K562 (cell line): Measurements from ENCODE around the gene MEIS2. TPM values are rescaled to one million over a fixed set of nuclear protein-coding genes. Genes with fewer than 3 reads are reported as not detected.

Experiments used
- ATAC-seq: fragments of 200-7000 bp; cut with Tn5 transposase; 3 replicates; pipeline ENCODE4 v1.9.1; 2020; ENCODE audit warnings: moderate library complexity
- BruUV-seq: library from RNA; stranded (reverse); fragments of 400-500 nt; replicated peaks from 2 replicates; lab custom pipeline; 2021; lab: Mats Ljungman, UMichigan
- CTCF ChIA-PET: fragments of 300-600 bp; formaldehyde crosslinking; extraction: SDS; loops from one replicate; lab custom pipeline; 2021; ENCODE audit warnings: low intra/inter-chr PET ratio; lab: Yijun Ruan, JAX
- POLR2A ChIA-PET: fragments of 300-600, 350-650 bp; sonication (Branson Sonifier 250); formaldehyde crosslinking; extraction: SDS; loops from one replicate; lab custom pipeline; 2021; ENCODE audit warnings: antibody characterized with exemption, inconsistent platforms; lab: Yijun Ruan, JAX
- DNase-seq, 4 experiments: peaks; one replicate each; pipeline versions ENCODE4 v3.0.0 to v3.0.0-alpha.2; 2011 to 2018; ENCODE audit warnings: low spot score in 3 of 4, mixed read lengths in 3 of 4; ENCODE audit errors: extremely low read depth in 1 of 4
- FAIRE-seq: peaks from 2 replicates; lab custom pipeline; 2011; peaks lifted over from hg19 to GRCh38; lab: Jason Lieb, UNC
- H2AFZ ChIP-seq: 2 replicates; pipeline ENCODE4 v1.6.0; 2011; ENCODE audit warnings: low read depth, low read length, control low read depth, inconsistent platforms
- H3K27ac ChIP-seq: fragments of 200-600 bp; 3 replicates; pipeline ENCODE4 v1.8.0; 2011; ENCODE audit warnings: low read depth, mild to moderate bottlenecking, control low read depth, inconsistent platforms, low read length, moderate library complexity, mixed read lengths; ENCODE audit errors: extremely low read depth
- H3K27me3 ChIP-seq, 2 experiments: fragments of 300-600 bp in 1 of 2; 2 replicates in 1 of 2; 3 replicates in 1 of 2; pipeline versions ENCODE4 v1.6.0 to v1.8.0; 2011; ENCODE audit warnings: inconsistent platforms in 2 of 2, low read length in 2 of 2, mild to moderate bottlenecking in 1 of 2, mixed read lengths in 1 of 2, moderate library complexity in 1 of 2; ENCODE audit not compliant: control insufficient read depth in 2 of 2, insufficient read depth in 2 of 2
- H3K36me3 ChIP-seq: fragments of 300-600 bp; 3 replicates; pipeline ENCODE4 v1.8.0; 2011; ENCODE audit warnings: mild to moderate bottlenecking, low read length, inconsistent platforms; ENCODE audit not compliant: control insufficient read depth, insufficient read depth
- H3K4me1 ChIP-seq, 2 experiments: fragments of 200-600 bp in 1 of 2; replicated peaks in 1 of 2; 2 replicates in 1 of 2; 3 replicates in 1 of 2; pipeline versions ENCODE4 v1.5.1 to v1.8.0; 2011; ENCODE audit warnings: inconsistent platforms in 2 of 2, low read length in 2 of 2, mild to moderate bottlenecking in 1 of 2, mixed read lengths in 1 of 2, moderate library complexity in 1 of 2; ENCODE audit not compliant: control insufficient read depth in 2 of 2, insufficient read depth in 2 of 2
- H3K4me2 ChIP-seq: 2 replicates; pipeline ENCODE4 v1.6.1; 2011; ENCODE audit warnings: low read length, control low read depth, inconsistent platforms, mixed read lengths; ENCODE audit not compliant: insufficient read depth
- H3K4me3 ChIP-seq: fragments of 200-600 bp; sonication (generic), shearing (Covaris generic); 2 replicates; pipeline ENCODE4 v1.5.1; 2016; ENCODE audit warnings: control low read depth, inconsistent platforms
- H3K79me2 ChIP-seq: fragments of 200-600 bp; 3 replicates; pipeline ENCODE4 v1.8.0; 2011; ENCODE audit warnings: low read length, inconsistent platforms; ENCODE audit not compliant: control insufficient read depth, insufficient read depth
- H3K9ac ChIP-seq, 2 experiments: 2 replicates each; pipeline versions ENCODE4 v1.6.0 to v1.6.1; 2011; ENCODE audit warnings: low read depth in 2 of 2, low read length in 2 of 2, control low read depth in 1 of 2, inconsistent platforms in 1 of 2, mild to moderate bottlenecking in 1 of 2, mixed read lengths in 1 of 2; ENCODE audit not compliant: insufficient read depth in 1 of 2
- H3K9me1 ChIP-seq: one replicate; pipeline ENCODE4 v1.6.0; 2011; ENCODE audit warnings: inconsistent platforms, mild to moderate bottlenecking, low read length, moderate library complexity; ENCODE audit not compliant: control insufficient read depth, insufficient read depth
- H3K9me3 ChIP-seq: replicated peaks from 2 replicates; pipeline ENCODE4 v1.5.1; 2011; ENCODE audit warnings: low read depth, low read length, inconsistent platforms; ENCODE audit not compliant: control insufficient read depth, insufficient read depth
- H4K20me1 ChIP-seq: replicated peaks from 2 replicates; pipeline ENCODE4 v1.6.1; 2011; ENCODE audit warnings: low read length, inconsistent platforms, mixed read lengths; ENCODE audit not compliant: control insufficient read depth, insufficient read depth
- ARID1B ChIP-seq: fragments of 450-650 bp; IDR thresholded peaks from 2 replicates; pipeline ENCODE4 v1.6.1; 2016; ENCODE audit warnings: antibody characterized with exemption, mild to moderate bottlenecking, inconsistent platforms
- ARNT ChIP-seq, 2 experiments: fragments of 450-650 bp; IDR thresholded peaks; 2 replicates each; pipeline ENCODE4 v1.6.1; 2016; ENCODE audit warnings: mild to moderate bottlenecking in 1 of 2
- CXXC5 ChIP-seq: fragments of 250-450 bp; sonication (Bioruptor Pico); IDR thresholded peaks from 2 replicates; pipeline ENCODE4 v1.8.0; 2022; ENCODE audit warnings: inconsistent platforms, mild to moderate bottlenecking, moderate library complexity
- HMG20A ChIP-seq: fragments of 450-650 bp; formaldehyde crosslinking; conservative IDR thresholded peaks from 2 replicates; pipeline ENCODE4 v1.4.0; 2020; ENCODE audit warnings: mild to moderate bottlenecking, mixed read lengths
- MCM7 ChIP-seq, 2 experiments: fragments of 450-650 bp; IDR thresholded peaks; 2 replicates each; pipeline ENCODE4 v1.6.1; 2016 to 2018
- PBX2 ChIP-seq, 2 experiments: IDR thresholded peaks in 1 of 2; conservative IDR thresholded peaks in 1 of 2; 2 replicates each; pipeline ENCODE4 v1.6.1; 2016; ENCODE audit warnings: low read depth in 2 of 2, mild to moderate bottlenecking in 1 of 2, missing compliant biosample characterization in 1 of 2, missing genetic modification characterization in 1 of 2, moderate library complexity in 1 of 2
- RERE ChIP-seq: sonication (generic); formaldehyde crosslinking; IDR thresholded peaks from 2 replicates; pipeline ENCODE4 v1.8.0; 2023; ENCODE audit warnings: missing genetic modification reagents, mild to moderate bottlenecking, borderline replicate concordance
- SPI1 ChIP-seq: IDR thresholded peaks from 2 replicates; pipeline ENCODE4 v1.6.1; 2011; ENCODE audit warnings: low read depth, low read length, control low read depth, borderline replicate concordance
- ZBTB33 ChIP-seq: sonication (generic); formaldehyde crosslinking; IDR thresholded peaks from 2 replicates; pipeline ENCODE4 v1.8.1; 2023; ENCODE audit warnings: mild to moderate bottlenecking, missing genetic modification reagents
- ZBTB43 ChIP-seq: sonication (generic); formaldehyde crosslinking; IDR thresholded peaks from 2 replicates; pipeline ENCODE4 v1.8.0; 2023; ENCODE audit warnings: mild to moderate bottlenecking, missing genetic modification reagents
- ZC3H8 ChIP-seq: fragments of 450-650 bp; IDR thresholded peaks from 2 replicates; pipeline ENCODE4 v1.6.1; 2017
- WGBS: fragments of 100-300 bp; shearing (Covaris generic); methylation state at CpG from one replicate; pipeline ENCODE4 v1.1.6; 2016; ENCODE audit warnings: low coverage, mixed read lengths; ENCODE audit not compliant: insufficient coverage; ENCODE audit errors: missing lambda C conversion rate; 5-methylcytosine and 5-hydroxymethylcytosine counted together
- in situ Hi-C: fragments of 300-500 bp; cut with MboI; formaldehyde crosslinking; loops from 4 replicates; pipeline ENCODE4 v1.15.0; 2018; ENCODE audit warnings: inconsistent platforms, mixed read lengths
- intact Hi-C: fragments of 100-400 bp; cut with micrococcal nuclease; formaldehyde crosslinking; loops from 2 replicates; pipeline ENCODE4 v1.14.2; 2022
- polyA plus RNA-seq, 8 experiments: library from polyadenylated mRNA; depleted of rRNA in 4 of 8; stranded (reverse) in 5 of 8; unstranded in 3 of 8; fragments of >200 nt; fragmentation: Nextera tagmentation in 2 of 8; fragmentation: Illumina TruSeq in 1 of 8; extraction: Ambion mirVana in 2 of 8; extraction: Trizol in 1 of 8; gene quantifications; 2 replicates each; pipeline versions ENCODE4 v1.2.1 to v1.2.3, GENCODE V29; 2011 to 2014; ENCODE audit warnings: inconsistent platforms in 1 of 8, missing spikeins in 1 of 8
- total RNA-seq, 7 experiments: library from RNA; depleted of rRNA in 6 of 7; stranded (reverse); fragments of >200 nt in 6 of 7; fragmentation: Illumina TruSeq in 2 of 7; extraction: Trizol in 2 of 7; gene quantifications; 2 replicates each; pipeline versions ENCODE4 v1.2.1 to v1.2.3, GENCODE V29; 2011 to 2021; ENCODE audit warnings: low replicate concordance in 1 of 7

The MEIS2 gene
- total and polyA plus RNA-seq, 9 of the 15 experiments (the other 6 are each of a cell fraction or from before 2014, with no cell fraction given), result 7.5 to 64.2 (median 22.3) TPM

GRCh38 chr15:36924034-36924433 is 176.3 kb downstream of the MEIS2 start:
- ATAC-seq (no peak), DNase-seq (no peak)
- in situ Hi-C loops, result no loop called here

More at GRCh38 chr15:36924034-36924433, 176.3 kb downstream of the MEIS2 start:
- H3K4me3 ChIP-seq, result no peak overlapping the region
- H3K4me1 ChIP-seq, result no peaks in the 10 kb centered on the region
- intact Hi-C loops, result no loop called here
- WGBS, result 85% methylated on average over 4 of the region's 4 CpGs
- H3K9me1 ChIP-seq, result no peaks in the 10 kb centered on the region
- TF ChIP-seq SPI1 (no peak), HMG20A (CRISPR knock-in tag) (no peak), ARID1B (no peak), ARNT (IDR thresholded peaks at IDR 0.05) (no peak), CXXC5 (no peak), ZBTB43 (CRISPR knock-in tag) (no peak), PBX2 (CRISPR knock-in tag; IDR thresholded peaks at IDR 0.05; ENCODE audit: low read depth) (no peak), PBX2 (tag; conservative IDR thresholded peaks at IDR 0.05; ENCODE audit: low read depth) (no peak), ZBTB33 (CRISPR knock-in tag) (no peak), ZC3H8 (no peak), MCM7 (IDR thresholded peaks at IDR 0.05) (no peak), RERE (CRISPR knock-in tag) (no peak)
- no peak for FAIRE-seq
- no peak overlapping the region for H3K27ac ChIP-seq
- BruUV-seq, result no TSS peak
- no peak overlapping the region for H3K4me2 ChIP-seq
- no peaks in the 10 kb centered on the region for H4K20me1 ChIP-seq
- ChIA-PET POLR2A (no interaction called here), CTCF (no interaction called here)
- no peaks in the 10 kb centered on the region; the same call in 2 of the 3 replicates for H3K79me2 ChIP-seq
- H3K36me3 ChIP-seq, result peaks cover 28% of the 10 kb centered on the region; the same call in 2 of the 3 replicates
- H3K27me3 ChIP-seq, result no peaks in the 10 kb centered on the region
- H3K9ac ChIP-seq, result no peak overlapping the region
- no peak overlapping the region for H2AFZ ChIP-seq
- H3K9me3 ChIP-seq, result 0 out of 2 replicates have a peak, but pooled peaks cover under 1% of the 10 kb centered on the region
